Measurements from ENCODE around the gene ANTXR1. TPM values are rescaled to one million over a fixed set of nuclear protein-coding genes. Genes with fewer than 3 reads are reported as not detected.

ANTXR1 gene
- total RNA-seq, 4 donors from 2014 or later: 63.0 to 134 (median 113) TPM

- Histone ChIP-seq H3K9me3 (no peaks in the 10 kb centered on the region), H3K4me3 (peak overlapping the region in 1 of 2 donors; percentile 7), H3K27me3 (no peaks in the 10 kb centered on the region), H3K4me1 (peaks cover 0 to 11% of the 10 kb centered on the region in 2 donors), H3K36me3 (no peaks in the 10 kb centered on the region), H3K27ac (peak overlapping the region in 1 of 2 donors; percentile 49)
- TF ChIP-seq CTCF (IDR thresholded peaks at IDR 0.05) (no peak), POLR2A (IDR thresholded peaks at IDR 0.05) (no peak)
- intact Hi-C loops (cut with DNase I; ENCODE audit: low total_unique reads): no loop called here
- DNase-seq: no peak
These were observed 4.1 kb downstream of the ANTXR1 start for GRCh38 chr2:69017080-69017479.

- Histone ChIP-seq H3K9me3 (no peaks in the 10 kb centered on the region), H3K27me3 (no peaks in the 10 kb centered on the region), H3K4me3 (no peak overlapping the region), H3K4me1 (peaks cover 0 to 11% of the 10 kb centered on the region in 2 donors), H3K36me3 (no peaks in the 10 kb centered on the region), H3K27ac (no peak overlapping the region)
- no peak for TF ChIP-seq CTCF (IDR thresholded peaks at IDR 0.05)
- no peak for TF ChIP-seq POLR2A (IDR thresholded peaks at IDR 0.05)
- intact Hi-C loops (cut with DNase I; ENCODE audit: low total_unique reads): no loop called here
- DNase-seq: no peak
These were observed 4.9 kb downstream of the ANTXR1 start for GRCh38 chr2:69017835-69018234.

GRCh38 chr2:69018678-69019095 is 5.7 kb downstream of the ANTXR1 start:
- Histone ChIP-seq H3K27ac (peak overlapping the region in 1 of 2 donors; percentile 5), H3K4me1 (peaks cover 0 to 11% of the 10 kb centered on the region in 2 donors), H3K4me3 (no peak overlapping the region), H3K9me3 (no peaks in the 10 kb centered on the region), H3K36me3 (no peaks in the 10 kb centered on the region), H3K27me3 (no peaks in the 10 kb centered on the region)
- intact Hi-C loops (cut with DNase I; ENCODE audit: low total_unique reads): no loop called here
- no peak for TF ChIP-seq CTCF (IDR thresholded peaks at IDR 0.05)
- no peak for TF ChIP-seq POLR2A (IDR thresholded peaks at IDR 0.05)
- no peak for DNase-seq

- no peak for DNase-seq
- no peak overlapping the region for H3K4me3 ChIP-seq
- no peaks in the 10 kb centered on the region for H3K9me3 ChIP-seq
- H3K27ac ChIP-seq: peak overlapping the region in 1 of 2 donors; percentile 52
- TF ChIP-seq CTCF (IDR thresholded peaks at IDR 0.05) (no peak), POLR2A (IDR thresholded peaks at IDR 0.05) (no peak)
- peaks cover 0 to 7% of the 10 kb centered on the region in 2 donors for H3K4me1 ChIP-seq
- intact Hi-C loops (cut with DNase I; ENCODE audit: low total_unique reads): no loop called here
- H3K36me3 ChIP-seq: no peaks in the 10 kb centered on the region
- H3K27me3 ChIP-seq: no peaks in the 10 kb centered on the region
These were observed 7.8 kb downstream of the ANTXR1 start for GRCh38 chr2:69020496-69021426.

GRCh38 chr2:69021727-69022126 is 8.7 kb downstream of the ANTXR1 start:
- no peaks in the 10 kb centered on the region for H3K27me3 ChIP-seq
- DNase-seq: no peak
- TF ChIP-seq CTCF (IDR thresholded peaks at IDR 0.05): no peak
- TF ChIP-seq POLR2A (IDR thresholded peaks at IDR 0.05): no peak
- no peaks in the 10 kb centered on the region for H3K36me3 ChIP-seq
- no peaks in the 10 kb centered on the region for H3K9me3 ChIP-seq
- H3K4me1 ChIP-seq: peaks cover 0 to 5% of the 10 kb centered on the region in 2 donors
- H3K4me3 ChIP-seq: no peak overlapping the region
- H3K27ac ChIP-seq: no peak overlapping the region
- intact Hi-C loops (cut with DNase I; ENCODE audit: low total_unique reads): no loop called here

Measured in uterus (tissue), 4 donors.